SIG-M5 (cell line): ENCODE results near the gene SHQ1.

Experiments
- DNase-seq: peaks from one replicate; lab custom pipeline; 2025; lab: John Stamatoyannopoulos, UW

Gene SHQ1

DNA sequence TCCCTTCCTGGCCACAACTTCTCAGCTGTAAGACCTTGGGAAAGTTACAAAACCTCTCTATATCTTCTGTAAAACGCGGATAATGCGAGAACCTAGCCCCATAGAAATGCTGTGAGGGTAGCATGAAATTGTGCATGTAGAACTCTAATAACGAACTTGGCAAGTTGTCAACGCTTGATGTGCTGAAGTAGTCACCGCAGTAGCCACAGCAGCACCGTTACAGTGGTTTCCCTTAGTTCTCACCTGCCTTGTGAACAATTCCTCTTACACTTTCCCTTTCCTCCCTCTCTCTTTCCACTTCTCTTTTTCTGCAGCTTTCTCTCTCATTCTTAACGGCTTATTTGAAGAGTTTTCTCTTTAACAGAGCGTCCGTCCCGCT lies 447 bp upstream of the SHQ1 start:
- DNase-seq: no peak

DNA sequence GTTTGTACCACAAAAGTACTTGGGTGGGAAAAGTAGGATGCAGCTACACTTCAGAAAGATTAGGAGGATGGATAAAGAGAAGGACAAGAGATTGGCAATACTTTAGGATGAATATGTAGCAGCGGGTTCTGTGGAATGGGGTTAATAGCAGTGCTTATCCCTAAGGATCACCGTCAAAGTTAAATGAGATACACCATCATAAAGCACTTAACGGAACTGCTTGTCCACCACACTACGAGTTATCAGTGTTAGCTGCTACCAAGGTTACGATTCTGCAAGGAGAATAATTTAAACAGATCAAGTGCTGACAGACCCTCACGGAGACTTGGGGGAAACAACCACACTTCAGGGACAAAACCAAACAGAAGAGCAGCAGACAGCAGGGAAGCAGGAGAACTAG lies 963 bp downstream of the SHQ1 start:
- no peak for DNase-seq

DNA sequence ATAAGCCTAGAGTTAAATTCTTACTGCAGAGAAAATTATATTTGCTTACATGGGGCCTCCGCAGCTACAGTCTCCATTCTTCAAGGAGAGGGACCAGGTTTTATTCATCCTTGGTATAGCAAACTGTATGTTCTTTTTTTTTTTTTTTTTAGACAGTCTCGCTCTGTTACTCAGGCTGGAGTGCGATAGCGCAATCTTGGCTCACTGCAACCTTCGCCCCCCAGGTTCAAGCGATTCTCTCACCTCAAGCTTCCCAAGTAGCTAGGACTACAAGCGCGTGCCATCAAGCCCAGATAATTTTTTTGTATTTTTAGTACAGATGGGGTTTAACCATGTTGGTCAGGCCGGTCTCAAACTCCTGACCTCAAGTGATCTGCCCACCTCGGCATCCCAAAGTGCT lies 2.1 kb downstream of the SHQ1 start:
- no peak for DNase-seq

DNA sequence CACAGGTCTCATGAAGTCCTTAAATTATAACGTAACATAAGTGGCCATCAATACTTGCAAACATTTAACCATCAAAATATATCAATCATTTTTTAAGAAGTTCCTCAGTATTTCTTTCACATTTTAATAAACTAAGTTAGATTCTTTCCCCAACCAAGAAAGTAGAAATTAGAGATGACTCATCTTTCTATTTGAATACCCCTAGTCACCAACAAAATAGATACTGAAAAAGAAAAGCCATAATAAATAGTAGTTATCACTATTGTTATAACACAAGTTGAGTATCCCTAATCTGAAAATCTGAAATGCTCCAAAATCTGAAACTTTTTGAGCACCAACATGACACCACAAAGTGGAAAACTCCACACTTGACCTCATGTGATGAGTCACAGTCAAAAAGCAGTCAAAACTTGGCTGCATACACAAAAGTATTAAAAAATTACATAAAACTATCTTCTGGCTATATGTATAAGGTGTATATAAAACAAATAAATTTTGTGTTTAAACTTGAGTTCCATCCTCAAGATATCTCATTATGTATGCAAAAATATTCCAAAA lies 3.7 kb downstream of the SHQ1 start:
- no peak for DNase-seq

DNA sequence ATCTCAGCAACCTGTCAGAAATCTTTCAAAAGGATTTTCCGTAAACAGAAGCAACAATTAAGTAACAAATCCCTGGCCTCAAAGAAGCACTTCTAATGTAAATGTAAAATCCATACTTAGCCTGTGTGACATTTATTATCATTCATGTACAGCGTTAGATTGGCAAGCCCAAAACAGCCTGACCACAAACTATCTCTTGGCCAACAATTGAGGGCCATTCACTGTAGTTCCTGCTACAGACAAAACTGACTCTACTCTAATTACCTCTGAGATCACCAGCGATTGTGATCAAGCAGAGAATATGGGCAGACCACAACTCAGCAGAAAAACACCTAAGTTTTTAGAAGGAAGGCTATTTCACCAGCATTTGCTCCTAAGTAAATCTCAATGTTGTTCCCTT lies 9.2 kb downstream of the SHQ1 start:
- no peak for DNase-seq

DNA sequence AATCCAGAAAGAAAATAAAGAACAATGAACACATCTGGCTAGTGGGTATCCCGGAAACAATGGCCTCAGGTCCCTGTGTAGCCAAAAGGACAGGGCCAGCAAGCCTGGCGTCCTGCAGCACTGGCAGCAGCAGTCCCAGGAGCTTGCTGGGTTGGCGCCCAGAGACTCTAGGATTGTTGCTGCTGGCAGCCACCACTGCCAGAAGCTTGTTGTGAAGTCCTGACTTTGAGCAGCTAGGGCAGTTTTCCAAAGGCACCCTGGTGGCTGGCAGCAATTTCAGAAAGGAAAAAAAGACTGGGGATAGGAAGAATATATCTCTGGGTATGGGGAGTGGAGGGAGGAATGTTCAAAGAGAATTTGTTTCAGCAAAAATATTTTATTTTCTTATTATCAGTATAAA lies 11.3 kb downstream of the SHQ1 start:
- no peak for DNase-seq

DNA sequence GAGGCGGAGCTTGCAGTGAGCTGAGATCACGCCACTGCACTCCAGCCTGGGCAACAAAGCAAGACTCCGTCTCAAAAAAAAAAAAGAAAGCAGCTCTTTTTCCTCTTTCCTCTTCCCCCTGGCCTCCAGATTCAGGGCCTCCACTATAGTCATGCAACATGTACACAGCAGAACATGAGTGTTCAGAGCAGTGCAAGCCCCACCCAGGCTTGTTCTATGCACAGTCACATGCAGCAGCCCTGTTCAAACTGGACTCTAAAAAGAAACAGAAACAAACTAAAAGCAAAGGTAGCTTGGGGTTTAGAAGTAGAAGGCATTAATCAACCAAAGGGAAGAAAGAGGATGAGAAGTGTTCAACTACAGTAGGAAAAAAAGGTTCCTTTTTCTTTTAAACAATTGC lies 11.8 kb downstream of the SHQ1 start:
- DNase-seq: no peak

DNA sequence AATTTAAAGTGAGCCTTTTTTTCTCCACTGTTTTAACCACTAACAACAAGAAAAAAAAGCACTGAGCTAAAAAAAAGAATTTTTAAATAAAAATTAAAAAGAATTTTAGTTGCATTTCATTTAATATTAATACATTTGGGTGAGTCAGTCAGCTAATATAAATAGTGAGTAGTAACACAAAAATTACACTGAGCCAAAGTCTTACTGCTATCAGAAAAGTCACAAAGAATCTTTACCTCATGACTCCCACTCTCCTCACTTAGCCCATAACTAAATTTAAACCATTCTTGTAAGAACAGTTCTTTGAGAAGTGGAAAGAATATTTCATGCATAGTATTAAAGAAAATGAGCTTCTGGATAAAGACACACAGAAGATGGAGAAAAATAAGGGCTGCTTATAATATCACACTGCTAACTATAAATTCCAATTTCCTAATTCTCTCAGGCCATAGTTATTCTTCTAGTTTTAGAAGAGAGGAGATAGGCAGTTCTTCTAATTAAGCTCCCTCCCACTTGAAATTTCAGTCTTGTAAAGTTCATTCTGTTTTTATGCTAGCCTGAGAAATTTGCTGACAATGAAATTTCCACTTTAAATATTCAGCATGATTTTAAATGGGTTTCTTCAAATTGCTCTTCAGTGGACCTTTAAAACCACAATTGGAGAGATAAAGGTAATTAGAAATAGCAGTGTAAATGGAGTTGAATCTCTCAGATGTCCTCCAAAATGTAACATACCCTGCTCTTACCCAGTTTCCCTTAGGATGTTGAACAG lies 17.6 kb downstream of the SHQ1 start:
- DNase-seq: no peak

DNA sequence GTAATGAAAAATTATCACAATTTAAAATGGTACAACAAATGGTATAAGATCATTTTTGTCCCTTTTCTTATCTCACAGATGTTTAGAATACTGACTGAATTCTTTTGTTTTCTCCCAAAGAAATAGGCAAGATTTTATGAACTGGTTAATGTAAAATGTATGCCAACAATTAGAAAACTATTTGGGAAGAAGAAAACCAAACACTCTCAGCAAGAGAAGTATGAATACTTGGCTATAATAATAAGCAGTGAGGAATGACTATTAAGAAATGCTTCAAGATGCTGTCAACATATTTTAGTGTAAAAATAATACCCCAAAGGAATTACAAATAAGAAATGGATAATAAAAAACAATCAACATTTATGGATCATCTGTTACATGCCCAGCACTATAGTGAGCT lies 18.5 kb downstream of the SHQ1 start:
- DNase-seq: no peak

DNA sequence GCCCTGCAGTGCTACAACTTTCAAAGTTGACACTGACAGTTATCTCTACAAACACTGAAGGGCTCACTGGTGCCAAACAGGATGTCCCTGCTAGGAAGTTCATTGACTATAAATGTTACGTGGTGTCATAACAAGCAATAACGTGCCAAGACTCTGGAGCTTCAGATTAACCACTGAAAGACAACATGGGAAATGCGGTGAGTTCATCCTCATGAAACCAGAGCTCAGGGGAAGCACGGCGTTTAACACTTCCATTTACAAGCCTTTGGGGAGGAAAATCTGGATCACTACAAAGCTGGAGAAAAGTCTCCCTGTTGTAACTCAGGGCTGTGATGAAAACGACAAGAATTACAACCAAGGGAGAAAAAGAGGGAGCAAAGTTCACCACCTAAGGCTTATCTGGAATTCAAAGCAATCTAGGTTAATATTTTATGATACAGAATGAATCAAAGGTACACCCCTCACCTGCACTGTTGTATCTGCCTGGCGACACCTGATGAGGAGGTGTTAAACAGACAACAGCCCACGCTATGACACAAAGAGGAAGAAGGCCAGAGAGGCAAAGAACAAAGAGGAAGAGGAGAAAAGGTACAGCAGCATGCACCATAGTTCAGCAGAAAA lies 27.0 kb downstream of the SHQ1 start:
- DNase-seq: no peak

DNA sequence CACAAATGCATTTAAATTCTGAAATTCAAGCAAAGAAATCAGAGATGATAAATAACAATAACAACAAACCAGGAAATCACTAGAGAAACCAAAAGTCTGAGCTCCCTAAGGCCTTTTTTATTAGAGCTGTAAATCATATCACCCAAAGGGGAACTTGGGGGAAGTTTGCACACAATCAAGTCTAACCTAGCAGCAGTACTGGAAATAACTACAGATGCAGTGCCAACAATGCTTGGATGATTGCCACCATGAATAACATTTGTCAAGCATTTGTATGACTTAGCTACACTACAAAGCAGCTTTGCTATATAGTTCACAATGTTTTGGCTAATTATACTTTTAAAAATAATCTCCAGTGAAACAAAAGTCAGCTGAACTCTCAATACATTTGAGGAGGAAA lies 27.8 kb downstream of the SHQ1 start:
- no peak for DNase-seq

DNA sequence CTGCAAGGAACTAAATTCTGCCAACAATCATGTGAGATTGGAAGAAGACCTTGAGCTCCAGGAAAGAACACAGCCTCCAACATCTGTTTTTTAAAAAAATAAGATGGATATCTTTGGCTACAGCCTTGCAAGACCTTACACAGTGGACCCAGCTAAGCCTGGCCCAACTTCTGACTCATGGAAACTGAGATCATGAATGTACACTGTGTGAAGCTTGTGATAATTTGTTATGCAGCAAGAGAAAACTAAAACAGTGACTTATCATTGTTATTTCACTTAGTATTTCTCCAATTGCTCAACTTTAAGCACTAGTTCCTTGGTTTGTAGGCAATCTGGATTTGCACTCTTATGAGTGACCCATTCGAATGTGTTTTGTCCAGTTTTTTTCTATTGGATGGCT lies 29.3 kb downstream of the SHQ1 start:
- DNase-seq: no peak

DNA sequence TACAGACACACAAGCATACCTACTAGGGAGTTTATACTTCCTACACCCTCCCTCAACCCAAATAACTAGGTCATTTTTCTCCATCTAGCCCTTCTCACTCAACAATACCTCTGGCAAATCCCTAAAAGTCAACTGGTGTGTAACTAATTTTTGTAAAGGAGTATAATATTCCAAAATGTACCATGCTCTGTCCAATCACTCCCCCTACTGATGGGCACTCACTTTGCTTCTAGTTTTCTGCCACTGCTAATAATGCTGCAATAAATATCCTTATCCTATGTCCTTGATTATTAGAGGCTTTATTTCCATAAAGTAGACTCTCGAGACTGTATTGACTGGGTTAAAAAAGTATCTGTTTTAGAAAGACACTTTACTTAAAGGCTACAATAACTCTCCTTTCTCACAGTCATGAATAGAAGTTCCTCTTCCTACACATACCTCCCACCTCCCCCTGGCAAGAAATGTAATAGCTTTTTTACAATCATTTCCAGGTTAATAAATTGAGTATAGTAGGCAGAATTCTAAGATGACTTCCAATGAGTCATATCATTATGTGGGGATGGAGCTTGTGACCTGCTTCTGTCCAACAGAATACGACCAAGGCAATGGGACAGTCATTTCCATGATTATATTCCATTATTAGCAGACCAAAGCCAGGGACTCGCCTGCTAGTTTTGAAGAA lies 30.0 kb downstream of the SHQ1 start:
- no peak for DNase-seq

DNA sequence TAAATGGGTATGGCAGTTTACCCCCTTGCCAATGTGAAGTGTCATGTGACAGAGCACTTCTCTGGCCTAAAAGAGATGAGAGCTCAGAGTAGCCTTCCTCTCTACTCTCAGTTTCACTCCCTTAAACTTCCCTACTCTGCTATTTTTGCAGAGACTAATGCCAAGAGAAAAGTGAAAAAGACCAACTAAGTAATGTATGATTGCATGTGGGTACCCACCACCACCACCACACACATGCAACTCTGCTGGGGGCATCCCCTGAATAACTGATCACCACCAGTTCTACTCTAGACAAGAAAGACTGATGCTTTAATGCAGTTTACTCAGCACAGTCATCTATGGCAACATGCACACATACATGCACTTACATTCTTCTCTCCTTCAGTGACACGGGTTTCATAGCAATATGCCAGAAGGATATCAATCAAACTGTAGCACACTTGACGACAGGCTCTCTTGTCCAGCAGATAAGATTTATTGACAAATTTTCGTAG lies 31.3 kb downstream of the SHQ1 start:
- DNase-seq: no peak

DNA sequence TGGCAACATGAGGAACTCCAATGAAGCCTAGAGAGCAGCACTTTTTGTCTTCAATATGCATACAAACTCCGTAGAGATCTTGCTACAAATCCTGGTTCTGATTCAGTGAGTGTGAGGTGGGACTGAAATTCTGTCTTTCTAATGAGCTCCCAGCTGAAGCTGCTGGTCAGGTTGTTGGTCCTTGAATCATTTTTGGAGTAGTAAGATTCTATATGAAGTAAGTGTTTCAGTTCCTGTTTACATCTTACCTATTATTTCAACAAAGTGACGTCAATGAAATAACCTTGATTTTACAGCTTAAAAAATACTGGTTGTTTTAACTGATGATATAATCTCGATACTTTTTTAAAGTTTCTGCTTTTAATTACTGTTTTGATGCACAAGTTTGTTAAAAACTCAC lies 33.9 kb downstream of the SHQ1 start:
- DNase-seq: no peak

DNA sequence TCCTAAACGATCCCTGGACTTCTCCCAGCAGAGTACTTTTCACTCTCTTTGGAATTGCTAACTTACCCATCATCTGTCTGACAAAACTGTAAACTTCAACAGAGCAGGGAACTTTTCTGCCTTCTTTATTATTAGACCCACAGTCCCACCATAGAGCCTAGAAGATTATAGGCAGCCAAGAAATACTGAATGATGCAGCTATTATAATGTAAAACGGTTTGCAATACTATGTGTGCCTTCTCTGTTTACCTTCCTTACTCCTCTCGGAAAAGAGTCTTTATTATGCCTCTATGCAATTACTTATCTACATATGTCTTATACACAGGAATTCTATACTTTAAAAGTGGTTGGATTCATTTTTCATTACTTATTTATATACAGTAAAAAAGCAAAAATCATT lies 36.0 kb downstream of the SHQ1 start:
- no peak for DNase-seq

DNA sequence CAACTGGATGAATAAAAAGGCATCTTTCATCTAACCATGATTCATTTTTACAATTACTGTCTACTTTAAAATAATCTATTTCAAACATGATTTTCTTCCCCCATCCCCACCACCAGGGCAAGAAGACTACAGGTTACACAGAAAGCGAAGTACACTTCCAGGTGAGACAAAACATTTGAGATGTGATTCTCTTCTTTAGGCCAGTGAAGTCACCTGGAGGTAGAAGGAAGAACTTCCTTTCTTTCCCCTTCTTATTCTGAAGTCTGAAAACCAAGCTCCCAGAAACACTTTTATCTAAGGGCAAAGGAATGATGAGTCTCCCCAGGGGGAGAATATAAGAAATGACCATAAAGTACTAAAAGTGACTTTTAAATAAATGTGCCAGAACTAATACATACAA lies 36.7 kb downstream of the SHQ1 start:
- DNase-seq: no peak

DNA sequence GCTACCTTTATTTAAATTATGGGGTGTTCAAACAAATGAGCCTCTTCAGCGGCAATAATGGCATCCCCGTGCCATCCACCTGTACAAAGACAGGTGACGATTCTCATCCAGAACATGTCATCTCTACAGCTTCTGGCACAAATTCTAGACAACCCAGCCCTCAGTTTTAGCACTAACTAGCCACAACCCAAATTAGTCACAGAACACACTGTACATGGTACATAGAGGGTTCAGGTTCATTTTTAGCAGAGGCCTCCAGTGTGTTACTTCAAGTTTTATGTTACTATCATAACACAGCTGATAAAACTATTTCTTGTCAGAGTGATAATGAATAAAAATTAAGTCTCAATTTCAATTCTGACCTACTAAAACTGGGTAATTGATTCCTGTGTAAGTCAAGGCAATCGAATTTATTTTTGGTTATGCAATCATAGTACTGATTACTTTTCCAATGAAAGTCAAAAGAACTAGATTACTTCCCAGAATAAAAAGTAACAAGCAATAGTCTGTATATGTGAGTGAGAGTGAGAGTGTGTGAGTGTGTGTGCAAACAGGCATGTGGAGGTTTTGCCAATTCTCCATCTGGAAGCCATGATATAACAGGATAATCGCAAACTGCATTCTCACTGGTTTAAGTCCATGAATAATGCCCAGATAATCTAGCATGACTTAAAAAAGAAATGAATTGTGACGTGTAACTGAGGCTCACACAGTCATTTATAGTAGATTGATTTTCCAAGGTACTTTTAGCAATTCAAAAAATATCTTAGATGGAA lies 37.4 kb downstream of the SHQ1 start:
- no peak for DNase-seq

DNA sequence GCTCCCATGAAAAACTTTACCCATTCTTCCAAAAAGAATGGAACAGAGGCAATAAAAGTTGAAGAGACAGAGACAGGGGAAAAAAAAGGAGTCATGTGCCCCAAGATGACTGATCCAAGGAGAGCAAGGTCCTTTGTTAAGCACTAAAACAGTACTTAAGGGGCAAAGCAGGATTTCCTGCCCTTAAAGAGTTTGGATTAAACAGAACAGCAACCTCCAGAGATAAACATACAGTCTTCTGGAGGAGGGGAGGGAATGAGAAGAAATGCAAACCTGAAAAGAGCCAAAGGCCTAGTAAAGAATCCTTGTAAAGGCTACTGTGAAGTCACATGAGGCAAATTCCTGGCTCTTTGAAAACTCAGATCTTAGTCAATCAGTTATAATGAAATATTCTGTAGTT lies 38.2 kb downstream of the SHQ1 start:
- DNase-seq: no peak

DNA sequence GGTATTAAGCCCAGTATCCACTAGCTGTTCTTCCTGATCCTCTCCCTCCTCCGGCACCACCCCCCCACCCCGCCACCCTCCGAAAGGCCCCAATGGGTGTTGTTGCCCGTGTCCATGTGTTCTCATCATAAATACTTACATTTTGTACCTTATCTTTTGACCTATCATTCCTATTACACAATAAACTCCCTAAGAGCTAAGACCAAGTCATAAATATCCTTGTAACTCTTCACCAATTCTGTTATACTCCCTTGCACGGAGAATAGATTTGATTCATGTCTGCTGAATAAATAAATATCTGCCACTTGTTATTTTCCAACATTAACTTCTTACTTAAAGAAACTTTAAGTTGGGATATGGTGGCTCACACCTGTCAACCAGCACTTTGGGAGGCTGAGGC lies 43.9 kb downstream of the SHQ1 start:
- DNase-seq: no peak

DNA sequence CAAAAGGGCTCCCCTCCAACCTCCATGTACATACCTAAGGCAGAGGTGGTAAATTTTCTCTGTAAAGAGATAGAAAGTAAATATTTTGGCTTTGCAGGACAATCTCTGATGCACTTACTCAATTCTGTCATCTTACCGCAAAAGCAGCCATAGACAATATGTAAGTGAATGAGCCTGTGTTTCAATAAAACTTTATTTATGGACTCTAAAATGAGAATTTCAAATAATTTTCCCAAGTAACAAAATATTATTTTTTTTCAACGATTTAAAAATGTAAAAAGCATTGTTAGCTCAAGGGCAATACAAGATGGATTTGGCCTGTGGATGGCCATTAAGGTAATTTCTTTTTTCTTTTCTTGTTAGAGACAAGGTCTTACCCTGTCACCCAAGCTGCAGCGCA lies 44.7 kb downstream of the SHQ1 start:
- no peak for DNase-seq

DNA sequence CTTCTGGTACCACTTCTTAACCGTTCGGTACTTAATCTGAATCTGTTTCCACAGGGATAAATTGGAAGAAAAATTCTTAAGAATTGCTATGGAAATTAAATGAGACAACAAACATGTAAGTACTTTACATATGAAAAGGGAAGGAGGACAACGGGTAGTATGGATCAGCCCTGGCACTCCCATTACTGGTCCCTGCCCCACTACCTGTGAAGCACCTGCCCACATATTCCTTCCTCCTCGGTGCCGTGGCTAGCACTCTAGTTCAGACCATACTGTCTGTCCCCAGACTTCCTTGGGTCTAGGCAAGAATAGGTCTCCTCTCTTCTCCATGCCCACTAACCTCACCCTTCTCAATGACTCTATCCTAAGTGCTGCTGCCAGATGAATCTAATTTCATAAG lies 46.2 kb downstream of the SHQ1 start:
- DNase-seq: no peak
